K562 (cell line): ENCODE measurements around the gene SLC40A1. TPM values are rescaled to one million over a fixed set of nuclear protein-coding genes. Genes with fewer than 3 reads are reported as not detected.

Experiments
- ATF3 ChIP-seq, 2 experiments: fragments of 450-650 bp in 1 of 2; sonication (generic) in 1 of 2; formaldehyde crosslinking in 1 of 2; IDR thresholded peaks in 1 of 2; conservative IDR thresholded peaks in 1 of 2; 2 replicates each; pipeline versions ENCODE4 v1.6.1 to v1.8.1; 2016 to 2023; ENCODE audit warnings: mild to moderate bottlenecking in 2 of 2, moderate library complexity in 2 of 2, inconsistent platforms in 1 of 2, missing genetic modification reagents in 1 of 2
- BCOR ChIP-seq: fragments of 450-650 bp; IDR thresholded peaks from 2 replicates; pipeline ENCODE4 v1.6.1; 2016
- CCAR2 ChIP-seq: fragments of 200-400 bp; formaldehyde crosslinking; IDR thresholded peaks from 2 replicates; pipeline ENCODE4 v1.6.1; 2017; ENCODE audit warnings: mild to moderate bottlenecking, low read depth, low read length
- CREM ChIP-seq: IDR thresholded peaks from 2 replicates; pipeline ENCODE4 v1.6.1; 2014; ENCODE audit warnings: antibody characterized with exemption, low read depth
- CTBP1 ChIP-seq: fragments of 450-650 bp; IDR thresholded peaks from 2 replicates; pipeline ENCODE4 v1.6.1; 2016; ENCODE audit warnings: borderline replicate concordance
- E2F5 ChIP-seq: sonication (generic); formaldehyde crosslinking; IDR thresholded peaks from 2 replicates; pipeline ENCODE4 v1.8.0; 2022; ENCODE audit warnings: mild to moderate bottlenecking, missing genetic modification reagents
- HEY1 ChIP-seq: fragments of 250-450 bp; sonication (Bioruptor Pico); IDR thresholded peaks from 2 replicates; pipeline ENCODE4 v1.5.0; 2020; ENCODE audit warnings: mild to moderate bottlenecking, moderate library complexity, borderline replicate concordance
- LEF1 ChIP-seq: fragments of 450-650 bp; IDR thresholded peaks from 2 replicates; pipeline ENCODE4 v1.6.1; 2016; ENCODE audit warnings: mild to moderate bottlenecking
- POLR2G ChIP-seq: fragments of 200-400 bp; formaldehyde crosslinking; IDR thresholded peaks from 2 replicates; pipeline ENCODE4 v1.6.1; 2017; ENCODE audit warnings: low read depth, mild to moderate bottlenecking, antibody characterized with exemption, low read length, moderate library complexity
- POLR2H ChIP-seq: IDR thresholded peaks from 2 replicates; pipeline ENCODE4 v1.6.1; 2016; ENCODE audit warnings: missing genetic modification characterization, low read depth, mild to moderate bottlenecking, control low read depth, missing compliant biosample characterization, moderate library complexity
- RBBP5 ChIP-seq: fragments of 200-600 bp; sonication (generic); IDR thresholded peaks from 2 replicates; pipeline ENCODE4 v1.6.1; 2012; ENCODE audit warnings: borderline replicate concordance, mild to moderate bottlenecking, low read length, control low read depth, inconsistent platforms; ENCODE audit not compliant: insufficient read depth, poor library complexity, severe bottlenecking
- SFPQ ChIP-seq: fragments of 200-400 bp; formaldehyde crosslinking; IDR thresholded peaks from 2 replicates; pipeline ENCODE4 v1.6.1; 2017; ENCODE audit warnings: mild to moderate bottlenecking, low read depth, low read length, moderate library complexity
- SMARCA4 ChIP-seq: fragments of 450-650 bp; IDR thresholded peaks from 2 replicates; pipeline ENCODE4 v1.6.1; 2016
- SMARCE1 ChIP-seq: fragments of 450-650 bp; IDR thresholded peaks from 2 replicates; pipeline ENCODE4 v1.7.1; 2016; ENCODE audit warnings: mild to moderate bottlenecking
- SOX6 ChIP-seq: fragments of 450-650 bp; IDR thresholded peaks from 2 replicates; pipeline ENCODE4 v1.6.1; 2014; ENCODE audit warnings: mild to moderate bottlenecking
- TAF9B ChIP-seq: fragments of 450-650 bp; IDR thresholded peaks from 2 replicates; pipeline ENCODE4 v1.6.1; 2018; ENCODE audit warnings: mild to moderate bottlenecking; ENCODE audit not compliant: partially characterized antibody
- TCF7L2 ChIP-seq: fragments of 150-350 bp; IDR thresholded peaks from 2 replicates; pipeline ENCODE4 v1.6.1; 2016; ENCODE audit warnings: low read depth, mild to moderate bottlenecking, low read length, moderate library complexity
- TEAD4 ChIP-seq, 2 experiments: sonication (generic) in 1 of 2; formaldehyde crosslinking in 1 of 2; IDR thresholded peaks; 2 replicates each; pipeline versions ENCODE4 v1.6.1 to v1.8.0; 2012 to 2022; ENCODE audit warnings: borderline replicate concordance in 1 of 2, inconsistent platforms in 1 of 2, low read length in 1 of 2, mild to moderate bottlenecking in 1 of 2, missing genetic modification reagents in 1 of 2
- ZFP36 ChIP-seq: fragments of 150-350 bp; IDR thresholded peaks from 2 replicates; pipeline ENCODE4 v1.6.1; 2018; ENCODE audit warnings: low read length, low read depth; ENCODE audit not compliant: partially characterized antibody
- polyA plus RNA-seq, 8 experiments: library from polyadenylated mRNA; depleted of rRNA in 4 of 8; stranded (reverse) in 5 of 8; unstranded in 3 of 8; fragments of >200 nt; fragmentation: Nextera tagmentation in 2 of 8; fragmentation: Illumina TruSeq in 1 of 8; extraction: Ambion mirVana in 2 of 8; extraction: Trizol in 1 of 8; gene quantifications; 2 replicates each; pipeline versions ENCODE4 v1.2.1 to v1.2.3, GENCODE V29; 2011 to 2014; ENCODE audit warnings: inconsistent platforms in 1 of 8, missing spikeins in 1 of 8
- total RNA-seq, 7 experiments: library from RNA; depleted of rRNA in 6 of 7; stranded (reverse); fragments of >200 nt in 6 of 7; fragmentation: Illumina TruSeq in 2 of 7; extraction: Trizol in 2 of 7; gene quantifications; 2 replicates each; pipeline versions ENCODE4 v1.2.1 to v1.2.3, GENCODE V29; 2011 to 2021; ENCODE audit warnings: low replicate concordance in 1 of 7
- TF ChIP-seq, protein P1 (sequence below), 2 experiments: IDR thresholded peaks; 2 replicates each; pipeline ENCODE4 v1.6.1; 2011; ENCODE audit warnings: borderline replicate concordance in 1 of 2, control low read depth in 1 of 2, low read depth in 1 of 2, low read length in 1 of 2, mild to moderate bottlenecking in 1 of 2, mixed read lengths in 1 of 2, moderate library complexity in 1 of 2; ENCODE audit not compliant: insufficient read depth in 1 of 2, insufficient read length in 1 of 2, poor library complexity in 1 of 2, severe bottlenecking in 1 of 2; ENCODE audit errors: extremely low read depth in 1 of 2
- TF ChIP-seq, protein P2 (sequence below): sonication (generic); formaldehyde crosslinking; IDR thresholded peaks from 2 replicates; pipeline ENCODE4 v1.8.1; 2022; ENCODE audit warnings: missing genetic modification reagents

The SLC40A1 gene
- total and polyA plus RNA-seq, 9 of the 15 experiments (the other 6 are each of a cell fraction or from before 2014, with no cell fraction given) = 42.2 to 95.9 (median 54.9) TPM

GRCh38 chr2:189580658-189581353 lies at the start of gene SLC40A1 (continued):
- TF ChIP-seq ZFP36 (no peak), E2F5 (no peak), RBBP5 (peak; percentile 83), TCF7L2 (no peak), TAF9B (peak; percentile 25), CREM (peak; percentile 76), ATF3 (IDR thresholded peaks at IDR 0.05) (no peak), ATF3 (CRISPR knock-in tag; conservative IDR thresholded peaks at IDR 0.05) (no peak), HEY1 (CRISPR knock-in tag) (no peak), TEAD4 (IDR thresholded peaks at IDR 0.05; ENCODE audit: low read length) (no peak), TEAD4 (CRISPR knock-in tag; IDR thresholded peaks at IDR 0.05; ENCODE audit: borderline replicate concordance) (no peak), CTBP1 (peak; percentile 74), POLR2H (tag) (peak; percentile 86), LEF1 (no peak), CCAR2 (no peak), POLR2G (peak; percentile 90), BCOR (no peak), SMARCE1 (no peak), SMARCA4 (no peak), SFPQ (no peak), SOX6 (peak; percentile 22; the same call in 1 of the 2 replicates)
- TF ChIP-seq, protein P1, sequence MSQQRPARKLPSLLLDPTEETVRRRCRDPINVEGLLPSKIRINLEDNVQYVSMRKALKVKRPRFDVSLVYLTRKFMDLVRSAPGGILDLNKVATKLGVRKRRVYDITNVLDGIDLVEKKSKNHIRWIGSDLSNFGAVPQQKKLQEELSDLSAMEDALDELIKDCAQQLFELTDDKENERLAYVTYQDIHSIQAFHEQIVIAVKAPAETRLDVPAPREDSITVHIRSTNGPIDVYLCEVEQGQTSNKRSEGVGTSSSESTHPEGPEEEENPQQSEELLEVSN (IDR thresholded peaks at IDR 0.05; ENCODE audit: borderline replicate concordance in 1 of 2, extremely low read depth in 1 of 2, insufficient read depth in 1 of 2, insufficient read length in 1 of 2, low read depth in 1 of 2, low read length in 1 of 2, poor library complexity in 1 of 2, severe bottlenecking in 1 of 2) = peak in 1 of 2 experiments; percentile 47
- TF ChIP-seq, protein P2, sequence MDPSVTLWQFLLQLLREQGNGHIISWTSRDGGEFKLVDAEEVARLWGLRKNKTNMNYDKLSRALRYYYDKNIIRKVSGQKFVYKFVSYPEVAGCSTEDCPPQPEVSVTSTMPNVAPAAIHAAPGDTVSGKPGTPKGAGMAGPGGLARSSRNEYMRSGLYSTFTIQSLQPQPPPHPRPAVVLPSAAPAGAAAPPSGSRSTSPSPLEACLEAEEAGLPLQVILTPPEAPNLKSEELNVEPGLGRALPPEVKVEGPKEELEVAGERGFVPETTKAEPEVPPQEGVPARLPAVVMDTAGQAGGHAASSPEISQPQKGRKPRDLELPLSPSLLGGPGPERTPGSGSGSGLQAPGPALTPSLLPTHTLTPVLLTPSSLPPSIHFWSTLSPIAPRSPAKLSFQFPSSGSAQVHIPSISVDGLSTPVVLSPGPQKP (CRISPR knock-in tag) = no peak
